Cardiac fibroblast (primary cell): Measurements from ENCODE around the gene CBLN2.

Experiments used
- DNase-seq, 2 donors: peaks; one replicate each; pipeline versions ENCODE4 v3.0.0 to v3.0.0-alpha.2; 2010; ENCODE audit warnings: low read depth in 2 of 2
- H3K4me3 ChIP-seq, 2 donors: replicated peaks in 1 of 2; 1 replicate in 1 of 2; 2 replicates in 1 of 2; pipeline ENCODE4 v1.5.1; 2011; ENCODE audit warnings: low read depth in 2 of 2, low read length in 2 of 2, mild to moderate bottlenecking in 2 of 2, moderate library complexity in 1 of 2
- CTCF ChIP-seq: IDR thresholded peaks from one replicate; pipeline ENCODE4 v1.5.1; 2011; ENCODE audit warnings: low read depth, mild to moderate bottlenecking, low read length, inconsistent platforms

The CBLN2 gene

DNA sequence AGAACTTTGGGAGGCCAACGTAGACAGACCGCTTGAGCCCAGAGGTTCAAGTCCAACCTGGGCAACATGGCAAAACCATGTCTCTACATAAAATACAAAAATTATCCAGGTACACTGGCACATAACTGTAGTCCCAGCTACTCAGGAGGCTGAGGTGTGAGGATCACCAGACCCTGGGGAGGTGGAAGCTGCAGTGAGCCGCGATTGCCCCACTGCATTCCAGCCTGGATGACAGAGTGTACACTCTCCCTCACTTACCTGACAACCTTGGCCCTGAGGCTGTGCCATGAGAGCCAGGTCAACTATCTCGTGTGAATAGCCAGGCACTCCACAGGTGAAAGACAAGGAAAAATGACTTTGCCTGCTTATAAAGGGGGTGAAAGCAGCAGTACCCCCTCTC lies 39.3 kb downstream of the CBLN2 start:
- no peak overlapping the region for H3K4me3 ChIP-seq
- no peak for TF ChIP-seq CTCF
- DNase-seq: no peak

GRCh38 chr18:72502671-72503431 lies 41.3 kb downstream of the CBLN2 start:
- TF ChIP-seq CTCF: no peak
- no peak overlapping the region for H3K4me3 ChIP-seq
- DNase-seq: no peak

GRCh38 chr18:72492497-72492896 lies 51.6 kb downstream of the CBLN2 start:
- no peak for DNase-seq
- TF ChIP-seq CTCF: no peak
- H3K4me3 ChIP-seq: no peak overlapping the region
